ENCODE data around the gene ATP5F1E. TPM values are rescaled to one million over a fixed set of nuclear protein-coding genes. Genes with fewer than 3 reads are reported as not detected.
"Not testable (repeated sequence)": the region's sequence is repeated elsewhere in the genome, so short reads cannot be mapped to it uniquely, and the experiment has no call there.

ATP5F1E gene
- total RNA-seq, 4 donors from 2014 or later, result 7.2 to 33.0 (median 25.8) TPM

DNA sequence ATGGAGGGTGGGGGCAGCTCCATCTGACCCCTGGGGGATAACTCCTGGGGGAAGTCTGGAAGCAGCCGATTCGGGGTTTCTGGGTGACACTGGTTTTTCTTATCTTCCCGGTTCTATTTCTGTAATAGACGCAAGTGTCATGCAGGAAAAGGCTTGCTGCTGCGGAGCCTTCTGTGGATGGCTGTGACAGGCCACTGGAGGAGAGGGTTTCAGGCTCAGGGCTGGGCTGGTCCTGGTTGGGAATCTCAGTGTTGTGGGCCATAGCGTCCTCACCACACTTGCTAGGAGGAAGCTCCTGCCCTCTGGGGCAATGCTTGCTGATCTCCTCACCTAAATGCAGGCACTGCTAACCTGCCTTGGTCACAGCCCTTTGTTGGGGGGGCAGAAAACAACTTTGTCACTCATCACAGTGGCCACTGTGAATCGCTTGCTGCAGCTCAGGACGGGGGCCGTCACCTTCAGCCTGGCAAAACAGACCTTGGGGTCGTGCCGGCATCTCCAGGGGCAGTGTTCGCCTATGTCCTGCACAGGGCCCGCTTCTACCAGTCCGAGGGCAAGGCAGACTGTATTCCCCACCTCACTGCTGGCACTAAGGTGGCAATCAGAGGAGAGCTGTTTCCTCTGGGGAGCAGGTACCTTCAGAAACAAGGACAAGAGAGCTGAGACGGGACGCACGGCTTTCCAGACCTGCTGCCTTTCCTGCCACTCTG, 17.3 kb downstream of the ATP5F1E start:
- Histone ChIP-seq H3K4me1 (peaks cover 0 to 5% (median 0%) of the 10 kb centered on the region in 4 donors), H3K36me3 (no peaks in the 10 kb centered on the region), H3K4me3 (no peak overlapping the region), H3K9me3 (no peaks in the 10 kb centered on the region), H3K27me3 (no peaks in the 10 kb centered on the region), H3K27ac (no peak overlapping the region)
- 91% methylated on average over 17 of the region's 17 CpGs; no CpG with 5 or more reads in 1 of the 2 donors for WGBS, 2 donors (ENCODE audit: low coverage in 1 of 2)
- no peak for TF ChIP-seq POLR2AphosphoS5 (IDR thresholded peaks at IDR 0.05)
- no peak for TF ChIP-seq EP300 (IDR thresholded peaks at IDR 0.05; ENCODE audit: low read depth)
- TF ChIP-seq POLR2A (IDR thresholded peaks at IDR 0.05), result no peak
- TF ChIP-seq CTCF (IDR thresholded peaks at IDR 0.05), result no peak
- DNase-seq, result no peak
- intact Hi-C loops (cut with DNase I; ENCODE audit: low total_unique reads), result no loop called here
- in situ Hi-C loops (cut with MboI; ENCODE audit: low pct_ligation_motif_present in 1 of 4, low pct_unique_long_range_greater_than_20kb in 1 of 4, low sequenced_read_pairs in 3 of 4), result no loop called here

- peaks cover 0 to 5% (median 0%) of the 10 kb centered on the region in 4 donors for H3K4me1 ChIP-seq
- WGBS, 2 donors (ENCODE audit: low coverage in 1 of 2), result 80 to 100% methylated on average over 3 to 13 of the region's 13 CpGs
- no peaks in the 10 kb centered on the region for H3K27me3 ChIP-seq
- no peaks in the 10 kb centered on the region for H3K9me3 ChIP-seq
- H3K36me3 ChIP-seq, result no peaks in the 10 kb centered on the region
- no peak for TF ChIP-seq EP300 (IDR thresholded peaks at IDR 0.05; ENCODE audit: low read depth)
- TF ChIP-seq POLR2A (IDR thresholded peaks at IDR 0.05), result no peak
- TF ChIP-seq POLR2AphosphoS5 (IDR thresholded peaks at IDR 0.05), result no peak
- TF ChIP-seq CTCF (IDR thresholded peaks at IDR 0.05), result no peak
- in situ Hi-C loops (cut with MboI; ENCODE audit: low pct_ligation_motif_present in 1 of 4, low pct_unique_long_range_greater_than_20kb in 1 of 4, low sequenced_read_pairs in 3 of 4), result no loop called here
- no peak overlapping the region for H3K27ac ChIP-seq
- H3K4me3 ChIP-seq, result no peak overlapping the region
- intact Hi-C loops (cut with DNase I; ENCODE audit: low total_unique reads), result no loop called here
- DNase-seq, result no peak
Observed at GRCh38 chr20:59013959-59014608, 18.1 kb downstream of the ATP5F1E start.

DNA sequence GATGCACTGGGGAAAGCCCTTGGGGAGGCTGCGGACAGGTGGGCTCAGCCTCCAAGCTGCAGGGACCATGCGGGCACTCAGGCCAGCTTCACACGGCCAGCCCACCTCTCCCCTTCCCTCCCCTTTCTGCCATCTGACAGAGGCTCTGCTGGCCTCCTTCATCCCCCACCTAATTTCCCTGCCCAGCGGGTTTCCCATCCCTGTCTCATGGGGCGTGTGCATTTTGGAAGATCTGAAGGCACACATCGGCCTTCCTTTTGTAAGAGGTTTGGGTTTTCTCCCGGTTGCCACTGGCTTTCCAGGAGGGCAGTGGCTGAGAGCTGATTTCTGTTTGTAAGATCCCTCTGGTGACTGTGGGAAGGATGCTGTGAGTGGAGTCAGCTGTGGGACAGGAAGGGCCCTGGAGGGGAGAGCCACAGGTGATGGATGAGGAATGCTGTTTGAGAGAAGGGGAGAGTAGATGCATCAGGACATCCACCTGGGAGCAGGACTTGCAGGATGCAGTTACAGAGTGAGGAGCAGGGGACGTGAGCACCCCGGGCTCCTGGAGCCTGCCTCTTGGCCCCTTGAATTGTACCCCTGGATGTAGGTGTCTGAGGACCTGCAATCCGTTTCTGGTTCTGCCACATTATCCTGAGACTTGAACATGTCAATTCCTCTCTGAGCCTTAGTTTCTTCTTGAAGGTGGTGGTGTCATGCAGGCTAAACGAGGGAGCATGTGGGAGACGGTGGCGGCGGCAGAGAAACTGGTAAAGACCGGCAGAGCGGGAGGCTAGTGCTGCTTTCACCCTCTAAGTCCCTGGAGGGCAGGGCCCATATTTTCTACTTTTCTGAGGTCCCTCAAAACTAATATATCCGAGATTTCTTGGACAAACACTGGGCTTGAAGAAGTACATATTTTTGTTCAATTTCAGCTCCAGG, 18.8 kb downstream of the ATP5F1E start:
- intact Hi-C loops (cut with DNase I; ENCODE audit: low total_unique reads), result no loop called here
- Histone ChIP-seq H3K36me3 (no peaks in the 10 kb centered on the region), H3K27ac (no peak overlapping the region), H3K27me3 (no peaks in the 10 kb centered on the region), H3K4me3 (no peak overlapping the region), H3K9me3 (no peaks in the 10 kb centered on the region), H3K4me1 (peaks cover 0 to 5% (median 0%) of the 10 kb centered on the region in 4 donors)
- TF ChIP-seq EP300 (IDR thresholded peaks at IDR 0.05; ENCODE audit: low read depth) (no peak), POLR2A (IDR thresholded peaks at IDR 0.05) (no peak), POLR2AphosphoS5 (IDR thresholded peaks at IDR 0.05) (no peak), CTCF (IDR thresholded peaks at IDR 0.05) (no peak)
- 87 to 95% methylated on average over 5 to 17 of the region's 17 CpGs for WGBS, 2 donors (ENCODE audit: low coverage in 1 of 2)
- DNase-seq, result no peak
- in situ Hi-C loops (cut with MboI; ENCODE audit: low pct_ligation_motif_present in 1 of 4, low pct_unique_long_range_greater_than_20kb in 1 of 4, low sequenced_read_pairs in 3 of 4), result no loop called here

- H3K9me3 ChIP-seq; H3K36me3 ChIP-seq; H3K27me3 ChIP-seq; H3K4me3 ChIP-seq; in situ Hi-C loops (cut with MboI; ENCODE audit: low pct_ligation_motif_present in 1 of 4, low pct_unique_long_range_greater_than_20kb in 1 of 4, low sequenced_read_pairs in 3 of 4); DNase-seq; intact Hi-C loops (cut with DNase I; ENCODE audit: low total_unique reads); H3K27ac ChIP-seq: not testable (repeated sequence)
- WGBS, 2 donors (ENCODE audit: low coverage in 1 of 2), result 90 to 100% methylated on average over 2 to 3 of the region's 3 CpGs
- H3K4me1 ChIP-seq, result peaks cover 4 to 14% (median 9%) of the 10 kb centered on the region in 4 donors
Observed at GRCh38 chr20:59011874-59012157, 20.3 kb downstream of the ATP5F1E start.

Data from transverse colon (tissue), 4 donors.